Measurements from ENCODE around the gene GPC5.

Gene GPC5

DNA sequence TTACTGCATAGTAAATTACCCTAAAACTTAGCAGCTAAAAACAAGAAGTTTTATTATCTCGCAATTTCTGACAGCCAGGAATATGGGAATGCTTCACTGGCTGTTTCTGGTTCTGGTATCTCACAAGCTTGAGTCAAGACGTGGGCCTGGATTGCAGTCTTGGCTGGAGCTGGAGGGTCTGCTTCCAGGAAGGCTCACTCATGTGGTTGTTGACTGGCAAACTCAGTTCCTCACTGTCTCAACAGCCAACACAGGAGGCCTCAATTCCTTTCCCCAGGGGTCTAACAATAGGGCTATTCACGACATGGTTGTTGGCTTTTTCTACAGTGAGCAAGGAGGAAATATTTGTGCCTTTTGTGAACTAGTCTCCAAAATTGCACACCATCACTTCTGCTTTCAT is 146.3 kb downstream of the GPC5 start:
- no peak for DNase-seq

DNA sequence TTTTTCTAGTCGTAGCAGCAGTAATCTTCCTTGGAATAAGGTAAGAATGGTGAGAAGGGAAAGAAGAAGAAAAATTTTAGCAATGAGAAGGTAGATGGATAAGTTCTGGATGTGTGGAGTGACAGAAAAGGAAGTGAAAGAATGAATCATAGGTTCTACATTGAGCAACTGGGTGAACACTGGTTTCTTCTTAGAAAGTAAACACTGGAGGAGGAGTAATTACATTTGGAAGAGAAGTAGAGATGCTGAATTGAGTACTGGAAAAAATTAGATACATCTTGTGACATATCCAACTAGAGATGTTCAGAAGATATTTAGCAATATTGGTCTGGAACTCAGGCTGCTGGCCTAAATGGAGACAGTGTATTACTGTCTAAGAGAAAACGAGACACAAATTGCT is 148.5 kb downstream of the GPC5 start:
- no peak for DNase-seq

DNA sequence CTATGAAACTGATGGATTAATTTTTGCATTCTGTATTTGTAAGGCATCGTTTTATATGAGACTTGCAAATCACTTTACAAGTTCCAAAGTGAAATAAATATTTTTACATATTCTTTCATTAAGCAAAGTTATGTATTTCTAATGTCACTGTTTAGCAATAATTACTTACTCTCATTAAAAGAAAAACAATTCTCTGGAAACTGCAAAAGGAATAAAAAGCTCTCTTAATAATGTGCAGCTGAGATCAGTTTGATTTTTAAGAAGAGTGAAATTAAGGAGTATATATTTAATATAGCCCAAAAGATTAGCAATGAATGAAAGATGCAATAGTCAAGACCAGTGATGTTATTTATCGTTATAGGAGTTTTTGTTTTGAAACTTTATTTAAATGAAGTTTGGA is 155.2 kb downstream of the GPC5 start:
- no peak for DNase-seq

DNA sequence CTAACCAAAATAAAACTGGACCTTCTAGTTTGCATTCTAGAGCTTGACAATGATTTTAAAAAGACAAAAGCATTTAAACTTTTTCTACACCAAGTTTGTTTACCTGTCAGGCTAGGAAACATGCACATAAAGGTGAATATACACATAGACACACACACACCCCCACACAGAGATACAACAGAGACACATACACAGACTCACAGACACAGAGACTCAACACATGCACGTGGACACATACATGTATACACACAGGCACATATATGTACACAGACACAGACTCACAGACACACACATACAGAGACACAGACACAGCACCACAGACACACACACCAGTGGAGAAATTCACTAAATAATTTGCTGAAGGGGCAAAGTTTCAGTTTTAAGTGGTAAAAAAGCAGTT is 155.7 kb downstream of the GPC5 start:
- DNase-seq = no peak

DNA sequence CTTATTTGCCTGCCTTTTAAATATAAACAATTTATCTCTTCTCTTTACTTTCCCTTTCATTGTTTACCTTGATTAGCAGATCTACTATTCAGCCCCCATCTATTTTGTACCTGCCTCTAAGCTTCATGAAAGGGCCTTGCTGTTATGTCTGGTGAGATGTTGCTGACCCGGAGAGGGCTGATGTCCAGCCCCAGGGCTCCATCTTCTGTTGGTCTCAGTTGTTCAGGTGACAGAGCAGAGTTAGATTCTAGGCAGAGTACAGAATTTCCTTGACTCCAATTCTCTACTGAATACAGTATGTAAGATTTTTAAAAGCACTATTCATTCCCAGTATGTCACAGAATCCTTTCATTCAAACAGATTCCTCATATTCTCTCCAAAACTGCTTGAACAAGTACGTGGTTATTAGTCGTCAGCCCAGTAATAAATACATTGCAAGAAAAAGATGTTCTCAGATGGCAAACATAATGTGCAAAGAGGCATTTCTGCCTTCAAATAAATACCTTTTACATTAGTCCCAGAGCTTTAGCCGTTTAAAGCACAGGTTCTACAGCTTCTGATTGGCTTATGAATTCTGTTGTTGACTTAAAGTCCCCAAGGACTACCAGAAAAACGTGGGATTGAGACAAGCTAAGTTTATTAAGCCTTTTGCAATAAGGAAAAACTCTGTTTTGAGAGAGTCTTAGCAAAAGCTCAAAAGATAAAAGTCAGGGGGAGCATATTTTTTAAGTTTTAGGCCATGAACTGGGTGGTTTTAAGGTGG is 159.1 kb downstream of the GPC5 start:
- DNase-seq = no peak

DNA sequence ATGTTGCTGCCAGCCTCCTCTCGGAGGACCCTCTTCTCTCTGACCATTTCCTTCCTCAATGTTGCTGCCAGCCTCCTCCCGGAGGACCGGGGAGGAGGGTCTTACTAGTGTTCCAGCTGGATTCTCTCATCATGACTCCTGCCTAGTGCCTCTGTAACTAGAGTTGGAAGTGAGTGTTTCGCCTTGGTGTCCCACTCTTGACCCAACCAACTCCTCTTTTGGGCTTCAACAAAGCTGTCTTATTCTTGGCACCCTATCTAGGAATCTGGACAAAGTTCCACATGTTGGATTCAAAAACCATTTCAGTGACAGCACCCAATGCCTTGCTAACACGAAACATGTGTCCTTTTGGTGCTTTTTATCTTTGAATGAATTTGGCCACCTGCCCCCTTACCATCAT is 165.4 kb downstream of the GPC5 start:
- no peak for DNase-seq

DNA sequence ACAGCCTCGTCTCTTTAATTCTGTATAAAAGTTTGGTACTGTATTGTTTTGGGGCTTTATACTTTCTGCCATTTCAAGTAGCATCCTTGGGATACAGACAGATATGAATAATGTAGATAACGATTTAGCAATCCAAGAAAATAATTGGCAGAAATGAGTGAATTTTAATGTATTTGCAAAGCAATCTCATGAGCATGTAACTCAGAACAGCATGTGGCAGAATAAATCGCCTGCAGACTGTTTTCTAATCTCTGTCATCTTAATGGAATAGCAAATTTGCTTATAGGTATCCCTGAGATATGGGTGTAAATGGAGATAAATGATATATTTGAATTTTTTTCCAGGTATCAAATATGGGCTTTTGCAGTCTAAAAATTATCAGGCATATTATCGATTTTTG is 166.0 kb downstream of the GPC5 start:
- no peak for DNase-seq

DNA sequence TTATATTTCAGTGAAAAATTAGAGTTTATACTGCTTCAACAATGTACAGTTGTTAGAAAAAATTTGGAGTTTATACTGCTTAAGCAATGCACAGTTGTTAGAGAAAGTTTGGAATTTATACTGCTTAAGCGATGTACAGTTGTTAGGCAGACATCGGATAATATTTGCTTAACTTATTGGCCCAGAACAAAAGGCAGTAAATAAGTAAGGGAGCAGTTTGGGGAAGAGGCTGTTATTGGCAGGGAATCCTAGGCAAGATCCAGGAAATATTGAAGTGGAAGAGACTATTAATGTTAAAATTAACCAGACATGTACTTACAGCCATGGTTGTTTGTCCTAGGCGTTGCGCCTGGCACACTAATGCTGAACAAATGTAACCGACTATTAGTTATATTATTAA is 166.9 kb downstream of the GPC5 start:
- DNase-seq = no peak

DNA sequence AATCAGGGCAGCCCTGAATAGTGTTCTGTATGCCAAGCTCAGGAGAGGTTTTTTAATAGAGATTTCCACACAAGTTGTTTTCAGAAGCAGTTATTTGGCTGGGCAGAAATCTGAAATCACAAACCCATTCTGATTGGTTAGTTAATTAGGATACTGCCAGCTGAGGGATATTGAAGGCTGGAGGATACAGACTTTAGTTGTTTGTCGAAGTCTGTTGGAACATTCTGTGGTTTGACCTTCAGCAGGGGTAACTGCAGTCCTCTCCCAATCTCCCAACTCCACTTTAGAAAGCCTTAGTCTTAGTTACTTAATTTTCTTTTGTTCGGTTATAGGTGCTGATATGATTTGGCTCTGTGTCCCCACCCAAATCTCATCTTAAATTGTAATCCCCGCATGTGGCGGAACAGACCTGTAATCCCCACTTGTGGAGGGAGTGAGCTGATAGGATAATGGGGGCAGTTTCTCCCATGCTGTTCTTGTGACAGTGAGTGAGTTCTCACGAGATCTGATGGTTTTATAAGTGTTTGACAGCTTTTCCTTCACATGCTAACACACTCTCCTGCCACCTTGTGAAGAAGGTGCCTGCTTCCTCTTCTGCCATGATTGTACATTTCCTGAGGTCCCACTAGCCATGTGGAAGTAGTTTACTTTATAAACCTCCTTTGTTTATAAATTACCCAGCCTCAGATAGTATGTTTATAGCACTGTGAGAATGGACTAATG is 169.2 kb downstream of the GPC5 start:
- no peak for DNase-seq

DNA sequence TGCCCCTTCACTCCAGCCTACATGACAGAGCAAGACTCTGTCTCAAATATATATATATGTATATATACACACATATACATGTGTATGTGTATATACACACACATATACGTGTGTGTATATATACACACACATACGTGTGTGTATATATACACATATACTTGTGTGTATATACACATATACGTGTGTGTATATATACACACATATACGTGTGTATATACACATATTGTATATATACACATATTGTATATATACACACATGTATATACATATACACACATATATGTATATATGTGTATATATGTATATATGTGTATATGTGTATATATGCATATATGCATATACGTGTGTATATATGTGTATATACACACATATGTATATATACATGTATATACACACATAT is 173.3 kb downstream of the GPC5 start:
- DNase-seq = no peak

DNA sequence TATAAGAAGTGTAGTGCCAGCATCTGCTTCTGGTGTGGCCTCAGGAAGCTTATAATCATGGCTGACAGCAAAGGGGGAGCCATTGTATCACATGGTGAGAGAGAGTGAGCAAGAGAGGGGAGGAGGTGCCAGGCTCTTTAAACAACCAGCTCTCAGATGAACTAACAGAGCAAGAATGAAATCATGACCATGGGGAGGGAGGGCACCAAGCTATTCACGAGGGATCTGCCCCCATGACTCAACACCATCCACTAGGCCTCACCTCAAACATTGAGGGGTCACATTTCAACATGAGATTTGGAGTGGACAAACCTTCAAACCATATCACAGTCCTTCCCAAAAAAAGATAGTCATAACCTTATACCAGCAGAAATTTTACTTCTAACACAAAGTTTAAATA is 174.0 kb downstream of the GPC5 start:
- DNase-seq = no peak

DNA sequence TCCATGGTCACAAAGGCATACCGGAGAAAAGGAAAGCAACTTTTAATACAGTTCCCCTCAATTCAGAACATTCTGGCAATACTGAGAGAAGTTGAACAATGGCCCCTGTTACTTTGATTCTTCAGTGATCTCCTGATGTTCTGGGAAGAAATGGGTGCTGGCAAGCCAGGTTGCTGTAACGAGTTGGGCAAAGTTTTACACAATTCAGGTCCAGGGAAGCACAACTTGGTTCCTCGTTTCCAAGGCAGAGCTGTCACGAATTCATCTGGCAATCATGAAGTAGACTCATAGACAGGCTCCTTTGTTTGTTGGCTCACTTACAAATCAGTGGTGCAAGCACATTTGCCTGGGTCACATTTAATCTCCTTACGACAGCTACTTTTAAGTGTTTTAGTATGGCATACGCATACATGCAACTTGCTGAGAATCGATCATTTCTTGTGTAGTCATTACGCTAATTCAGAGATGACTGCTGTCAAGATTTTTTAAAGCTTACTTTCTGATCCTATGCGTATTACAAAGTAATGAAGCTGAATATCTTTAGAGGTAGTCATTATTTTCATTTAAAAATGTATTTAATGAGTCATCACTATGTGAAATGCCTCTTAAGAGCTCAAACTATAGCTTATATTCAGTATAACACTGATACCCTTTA is 174.7 kb downstream of the GPC5 start:
- no peak for DNase-seq

DNA sequence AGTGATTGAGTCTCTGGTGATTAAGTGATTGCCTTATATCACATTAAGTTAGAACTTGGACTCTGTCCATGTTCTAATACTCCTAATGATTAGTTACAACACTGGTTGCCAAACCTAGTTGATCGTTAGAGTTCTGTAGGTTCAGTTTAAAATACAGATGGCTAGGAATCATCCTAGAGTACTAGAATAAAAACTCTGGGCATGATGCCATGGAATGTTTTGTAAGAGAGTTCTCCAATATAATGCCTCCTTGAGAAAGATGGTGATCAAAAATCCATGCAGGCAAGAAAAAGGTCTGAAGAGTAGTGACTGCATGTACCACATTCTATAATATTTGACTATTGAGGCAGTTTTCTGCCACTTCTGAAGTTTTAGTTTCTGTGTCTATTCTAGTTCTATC is 176.3 kb downstream of the GPC5 start:
- DNase-seq = no peak

DNA sequence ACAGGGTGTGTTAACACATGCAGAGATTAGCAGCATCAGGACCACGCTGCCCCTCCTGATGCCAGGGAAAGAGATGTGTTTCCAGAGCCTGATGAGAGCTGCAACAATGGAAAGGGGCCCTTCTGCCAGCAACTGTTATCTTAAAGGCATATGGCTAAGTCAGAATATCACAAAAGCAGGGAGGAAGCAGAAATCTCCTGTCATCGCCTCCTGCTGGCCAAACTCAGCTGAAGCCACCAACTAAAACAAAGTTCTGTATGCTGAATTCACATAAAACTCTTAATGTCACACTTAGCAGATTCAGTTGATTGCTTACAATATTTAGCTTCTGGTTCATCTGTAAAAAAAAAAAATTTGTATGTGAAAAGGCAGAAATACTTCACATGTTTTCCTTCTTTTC is 178.2 kb downstream of the GPC5 start:
- DNase-seq = no peak

DNA sequence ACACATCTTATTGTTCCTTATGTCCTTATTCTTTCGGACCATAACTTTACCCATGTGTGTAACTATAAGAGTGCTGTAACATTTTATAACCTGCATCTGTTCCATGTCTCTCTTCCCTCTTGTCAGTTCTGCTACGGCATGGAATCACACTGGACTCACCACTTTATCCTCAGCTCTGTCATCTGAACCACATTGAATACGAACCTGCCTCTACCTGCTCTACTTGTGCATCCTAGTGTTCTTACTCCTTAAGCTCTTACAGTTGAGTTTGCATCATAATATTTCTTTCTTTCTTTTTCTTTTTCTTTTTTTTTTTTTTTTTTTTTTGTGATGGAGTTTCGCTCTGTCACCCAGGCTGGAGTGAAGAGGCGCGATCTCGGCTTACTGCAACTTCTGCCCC is 180.9 kb downstream of the GPC5 start:
- no peak for DNase-seq

DNA sequence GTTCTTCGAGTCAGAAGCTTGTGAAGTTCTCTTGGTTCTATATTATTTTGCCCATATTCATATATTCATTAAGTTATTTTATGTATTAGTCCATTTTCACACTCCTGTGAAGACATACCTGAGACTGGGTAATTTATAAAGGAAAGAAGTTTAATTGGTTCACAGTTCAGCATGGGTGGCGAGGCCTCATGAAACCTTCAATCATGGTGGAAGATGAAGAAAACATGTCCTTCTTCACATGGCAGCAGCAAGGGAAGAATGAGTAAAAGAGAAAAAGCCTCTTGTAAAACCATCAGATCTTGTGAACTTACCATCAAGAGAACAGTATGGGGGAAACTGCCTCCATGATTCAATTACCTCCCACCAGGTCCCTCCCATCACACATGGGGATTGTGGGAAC is 182.3 kb downstream of the GPC5 start:
- DNase-seq = no peak

DNA sequence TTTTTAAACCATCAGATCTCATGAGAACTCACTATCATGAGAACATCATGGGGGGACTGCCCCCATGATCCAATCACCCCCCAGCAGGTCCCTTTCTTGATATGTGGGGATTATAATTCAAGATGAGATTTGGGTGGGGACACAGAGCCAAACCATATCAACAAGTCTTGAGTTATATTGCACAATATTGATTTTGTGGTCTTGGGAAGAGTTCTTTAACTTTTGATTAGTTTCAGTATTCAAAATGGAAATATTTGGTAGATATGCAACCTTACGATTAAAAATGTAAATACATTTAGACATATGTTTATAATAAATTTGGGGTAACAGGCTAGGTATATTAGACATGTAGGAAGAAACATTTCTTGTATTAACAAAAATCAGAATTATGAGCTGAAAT is 188.2 kb downstream of the GPC5 start:
- no peak for DNase-seq

DNA sequence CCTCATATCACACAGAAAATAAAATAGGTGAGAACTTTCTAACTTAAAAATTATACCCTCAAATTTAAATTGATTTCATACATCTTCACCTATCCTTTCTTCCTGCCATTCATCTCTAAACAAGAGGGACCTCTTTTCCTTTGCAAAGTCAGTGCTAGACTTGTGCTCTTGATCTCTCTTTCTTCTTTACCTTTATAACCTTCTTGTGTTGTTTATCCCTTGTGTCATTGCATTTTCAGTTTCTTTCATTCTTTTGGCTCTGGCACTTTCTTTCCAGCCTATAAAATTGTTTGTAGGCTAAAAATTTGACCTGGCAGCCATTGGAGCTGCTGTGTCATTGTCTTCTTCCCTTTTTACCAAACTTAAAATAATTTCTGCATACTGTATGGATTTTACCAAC is 190.1 kb downstream of the GPC5 start:
- DNase-seq = no peak

DNA sequence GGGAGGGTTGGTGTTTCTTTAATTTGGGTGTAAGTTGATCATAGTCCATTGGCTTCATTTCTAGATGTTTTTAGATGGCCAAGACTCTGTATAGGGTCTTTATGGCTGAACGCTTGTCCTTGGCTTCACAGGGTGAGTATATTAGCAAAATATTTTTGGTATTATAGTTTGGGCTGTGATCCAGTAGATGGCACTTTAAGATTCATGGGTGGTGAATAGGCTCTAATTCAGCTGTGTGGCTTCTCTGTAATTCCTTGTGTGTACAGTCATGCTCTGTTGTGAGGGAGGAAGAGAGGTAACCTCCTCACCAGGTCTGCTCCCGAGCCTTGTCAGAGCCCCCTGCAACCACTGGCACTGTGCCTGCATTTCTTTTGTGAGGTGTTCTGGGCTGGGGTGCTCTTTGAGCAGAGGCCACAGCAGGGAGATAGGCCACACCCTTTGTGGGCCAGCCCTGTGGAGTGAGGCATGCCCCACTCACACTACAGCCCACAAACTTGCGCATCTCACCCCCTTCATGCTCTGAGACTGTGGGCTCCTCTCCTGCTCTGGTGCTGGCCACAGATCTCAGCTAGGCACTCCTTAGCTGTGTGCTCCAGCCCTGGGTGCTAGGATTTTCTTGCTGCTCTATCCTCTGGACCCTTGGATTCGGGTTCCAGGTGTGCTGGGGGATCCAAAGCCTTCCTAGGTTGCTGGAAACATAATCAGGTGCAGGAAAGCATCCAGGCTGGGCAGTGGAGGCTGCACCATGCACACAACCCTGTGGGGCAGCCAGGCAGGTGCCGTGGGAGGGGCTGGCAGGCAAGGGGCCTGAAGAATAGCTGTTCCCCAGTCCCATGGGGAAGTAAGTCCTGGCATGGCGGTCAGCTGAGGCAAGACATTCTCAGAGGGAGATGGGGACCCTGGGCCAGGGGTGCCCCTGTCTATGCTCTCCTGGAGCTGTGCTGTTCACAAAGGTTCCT is 193.9 kb downstream of the GPC5 start:
- no peak for DNase-seq

DNA sequence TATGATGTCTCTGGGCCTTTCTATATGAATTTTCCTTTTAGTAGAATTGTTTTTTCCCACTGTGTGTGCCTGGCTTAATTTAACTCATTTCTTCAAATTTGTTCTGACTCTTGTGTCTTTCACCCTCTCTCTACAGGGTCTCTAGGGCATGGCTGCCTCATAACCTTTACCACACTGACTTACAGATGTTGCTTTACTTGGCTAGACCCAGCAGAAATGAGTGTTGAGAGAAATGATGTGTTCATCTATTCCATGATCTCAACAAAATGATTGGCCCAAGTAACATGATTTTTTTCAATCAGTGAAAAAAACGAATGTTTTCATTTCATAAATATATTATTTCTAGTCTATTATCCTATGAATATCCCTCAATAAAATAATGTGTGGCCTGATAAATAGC is 195.0 kb downstream of the GPC5 start:
- DNase-seq = no peak

DNA sequence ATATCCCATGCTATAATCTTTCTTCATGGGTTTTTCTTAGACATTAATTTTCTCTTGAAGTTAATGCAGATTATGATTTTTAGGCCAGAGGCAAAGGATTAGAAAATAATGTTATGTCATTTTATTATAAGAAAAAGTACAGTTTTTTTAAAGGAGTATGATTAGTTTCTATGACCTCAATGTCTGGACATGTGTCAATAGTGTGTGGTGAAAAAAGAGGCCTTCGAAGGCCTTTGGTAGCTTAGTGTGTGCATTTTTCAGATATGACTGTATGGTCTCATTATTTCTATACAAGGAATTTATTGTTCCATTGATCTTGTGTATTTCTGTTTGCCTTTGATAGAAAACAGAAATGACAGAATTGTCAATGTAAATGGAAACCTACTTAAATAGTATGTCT is 195.6 kb downstream of the GPC5 start:
- no peak for DNase-seq

DNA sequence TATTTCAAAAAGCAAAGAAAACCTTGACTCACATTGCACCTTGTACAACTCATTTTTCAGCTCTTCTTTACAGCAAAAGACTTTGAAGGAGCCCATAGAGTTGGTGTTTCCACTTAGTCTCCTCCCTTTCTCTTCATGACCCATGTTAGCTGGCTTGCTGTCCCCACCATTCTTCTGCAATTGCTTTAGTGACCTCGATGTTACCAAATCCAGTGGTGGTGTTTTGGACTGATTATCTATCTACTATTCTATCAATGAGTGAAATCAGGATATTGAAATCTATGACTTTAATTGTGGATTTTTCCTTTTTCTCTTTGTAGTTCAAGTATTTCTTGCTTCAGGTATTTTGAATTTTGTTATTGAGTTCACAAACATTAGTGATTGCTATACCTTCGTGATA is 197.3 kb downstream of the GPC5 start:
- DNase-seq = no peak

DNA sequence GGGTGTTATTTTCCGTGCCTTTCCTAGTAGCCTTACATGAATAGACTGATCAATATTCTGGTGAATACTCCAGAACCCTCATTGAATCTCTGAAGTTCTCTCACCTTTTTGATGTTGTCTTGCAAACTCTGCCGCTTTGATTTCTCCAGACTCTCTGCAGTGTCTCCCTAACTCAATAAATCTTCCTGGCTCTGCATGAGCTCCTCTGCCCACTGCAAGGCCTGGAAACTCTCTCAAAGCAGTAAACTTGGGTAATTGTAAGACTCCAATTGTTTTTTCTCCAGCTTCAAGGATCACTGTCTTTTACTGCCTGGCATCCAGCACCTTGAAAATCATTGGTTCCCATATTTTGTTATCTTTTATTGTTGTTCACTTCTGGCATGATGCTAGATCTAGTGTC is 198.4 kb downstream of the GPC5 start:
- no peak for DNase-seq
